GM21786 (cell line): Measurements from ENCODE around the gene SPTSSA.
"Not testable (repeated sequence)": the region's sequence is repeated elsewhere in the genome, so short reads cannot be mapped to it uniquely, and the experiment has no call there.

Experiments
- ATAC-seq: cut with Tn5 transposase; IDR thresholded peaks from one replicate; pipeline ENCODE4 v1.9.1; 2021; ENCODE audit not compliant: unreplicated experiment

The SPTSSA gene

DNA sequence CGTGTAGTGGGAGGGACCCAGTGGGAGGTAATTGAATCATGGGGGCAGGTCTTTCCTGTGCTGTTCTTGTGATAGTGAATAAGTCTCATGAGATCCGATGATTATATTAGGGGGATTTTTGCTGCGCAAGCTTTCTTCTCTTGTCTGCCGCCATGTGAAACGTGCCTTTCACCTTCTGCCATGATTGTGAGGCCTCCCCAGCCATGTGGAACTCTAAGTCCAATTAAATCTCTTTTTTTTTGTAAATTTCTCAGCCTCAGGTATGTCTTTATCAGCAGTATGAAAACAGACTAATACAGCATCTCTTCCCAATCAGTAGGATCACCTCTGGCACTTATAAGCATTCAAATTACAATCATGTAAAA, 34.0 kb downstream of the SPTSSA start:
- not testable (repeated sequence) for ATAC-seq

DNA sequence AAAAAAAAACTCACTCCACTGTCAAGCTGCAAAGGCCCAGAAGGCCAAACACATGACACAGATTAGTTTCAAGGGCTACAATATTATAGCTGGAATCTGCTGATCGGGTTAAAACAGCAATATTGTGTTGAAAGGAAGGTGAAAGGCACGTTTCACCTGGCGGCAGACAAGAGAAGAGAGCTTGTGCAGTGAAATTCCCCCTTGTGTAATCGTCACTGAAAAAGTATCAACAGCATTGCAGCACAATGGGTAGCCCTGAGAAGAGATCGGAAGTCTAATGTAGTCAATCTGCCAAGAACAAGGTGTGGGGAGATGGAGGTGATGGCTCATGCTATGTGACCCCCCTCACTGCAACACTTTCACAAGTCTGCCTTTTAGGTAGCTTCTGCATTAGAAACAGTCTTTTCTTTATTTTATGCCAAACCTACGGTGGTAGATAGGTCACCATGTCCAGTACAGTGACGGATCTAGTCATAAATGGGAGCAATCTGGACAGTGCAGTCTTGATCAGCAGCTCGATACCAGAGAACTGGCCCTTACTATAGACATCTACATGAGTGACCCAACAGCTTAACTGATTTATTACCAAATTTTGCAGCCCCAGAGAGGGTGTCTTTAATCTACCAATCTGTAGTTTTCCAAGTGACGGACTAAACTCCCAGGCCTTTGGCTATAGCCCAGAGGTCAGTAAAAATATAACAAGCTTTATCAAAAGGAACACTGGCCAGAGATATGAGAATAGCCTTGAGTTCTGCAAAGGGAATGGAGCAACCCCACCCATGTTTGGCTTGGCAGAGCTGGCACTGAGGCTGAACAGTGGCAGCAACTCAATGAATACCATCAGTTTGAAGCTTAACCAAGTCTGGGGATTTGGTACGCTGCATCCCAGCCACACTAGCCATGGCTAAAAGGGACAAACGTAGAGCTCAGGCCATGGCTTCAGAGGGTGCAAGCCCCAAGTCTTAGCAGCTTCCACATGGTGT, 35.4 kb downstream of the SPTSSA start:
- no peak for ATAC-seq

DNA sequence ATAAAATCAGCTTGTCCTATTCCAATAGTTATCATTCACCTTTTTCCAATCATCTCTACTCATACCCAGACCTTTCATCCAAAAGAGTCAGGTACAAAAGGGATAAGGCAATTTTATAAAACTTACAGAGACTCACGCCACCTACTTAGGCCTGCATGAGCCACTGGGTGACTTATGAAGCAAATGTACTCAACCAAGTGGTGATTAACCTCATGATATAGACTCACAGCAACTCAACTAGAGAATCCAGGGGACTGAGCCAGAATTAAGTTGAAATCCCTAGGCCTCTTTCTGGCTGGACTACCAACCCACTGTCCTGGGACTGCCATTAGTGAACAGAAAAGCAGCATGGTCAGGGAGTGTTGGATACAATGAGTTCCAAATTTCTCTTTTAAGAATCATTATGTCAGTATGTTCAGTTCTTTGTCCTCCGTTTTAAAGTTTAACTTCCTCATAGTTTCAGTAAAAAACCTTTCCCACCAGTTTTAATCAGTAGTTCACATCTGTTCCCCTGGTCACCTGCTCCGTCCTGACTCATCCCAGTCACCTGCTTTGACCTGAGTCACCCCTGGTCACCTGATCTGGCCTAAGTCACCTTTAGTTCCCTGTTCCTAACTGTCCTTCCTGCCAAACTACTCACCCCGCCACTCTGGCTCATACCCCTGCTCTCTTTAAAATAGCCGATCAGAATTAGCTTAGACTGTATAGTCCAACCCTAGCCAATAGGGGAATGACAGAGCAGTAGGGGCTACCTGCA, 36.8 kb downstream of the SPTSSA start:
- ATAC-seq = no peak

DNA sequence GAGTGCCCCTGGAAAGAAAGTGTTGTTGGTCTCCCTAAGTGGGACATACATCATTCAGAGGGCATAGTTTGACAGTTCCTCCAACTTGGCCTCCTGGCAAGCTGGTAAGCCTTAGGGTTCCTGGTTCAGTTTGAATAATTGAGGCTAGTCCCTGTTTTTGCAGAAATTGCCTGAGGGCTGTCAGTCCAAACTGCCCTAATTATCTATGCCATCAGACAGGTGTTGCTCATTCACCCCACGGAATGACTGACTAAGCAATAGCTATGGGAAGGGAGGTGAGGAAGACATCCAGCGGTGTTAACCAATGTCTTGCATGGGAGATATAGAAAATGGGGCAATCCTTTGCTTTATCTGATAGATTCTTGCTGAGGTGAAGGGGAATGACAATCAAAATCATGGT, 37.6 kb downstream of the SPTSSA start:
- no peak for ATAC-seq

DNA sequence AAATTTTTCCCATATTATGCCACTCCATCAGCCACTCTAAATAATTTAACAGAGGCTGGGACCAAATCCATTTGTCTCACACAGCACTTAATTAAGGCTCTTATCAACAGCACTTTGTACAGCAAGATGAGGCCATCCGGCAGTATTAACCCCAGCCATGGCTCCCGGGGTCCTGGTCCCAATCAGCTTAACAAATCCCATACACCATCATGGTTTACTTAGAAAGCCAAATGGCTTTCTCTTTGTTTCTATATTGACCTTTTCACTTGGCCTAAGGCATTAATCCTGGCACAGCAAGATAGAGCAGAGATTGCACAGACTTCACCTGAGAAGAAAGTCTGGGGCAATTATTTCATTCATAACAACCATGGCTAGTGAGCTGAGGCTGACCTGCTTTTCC, 38.6 kb downstream of the SPTSSA start:
- ATAC-seq = no peak

DNA sequence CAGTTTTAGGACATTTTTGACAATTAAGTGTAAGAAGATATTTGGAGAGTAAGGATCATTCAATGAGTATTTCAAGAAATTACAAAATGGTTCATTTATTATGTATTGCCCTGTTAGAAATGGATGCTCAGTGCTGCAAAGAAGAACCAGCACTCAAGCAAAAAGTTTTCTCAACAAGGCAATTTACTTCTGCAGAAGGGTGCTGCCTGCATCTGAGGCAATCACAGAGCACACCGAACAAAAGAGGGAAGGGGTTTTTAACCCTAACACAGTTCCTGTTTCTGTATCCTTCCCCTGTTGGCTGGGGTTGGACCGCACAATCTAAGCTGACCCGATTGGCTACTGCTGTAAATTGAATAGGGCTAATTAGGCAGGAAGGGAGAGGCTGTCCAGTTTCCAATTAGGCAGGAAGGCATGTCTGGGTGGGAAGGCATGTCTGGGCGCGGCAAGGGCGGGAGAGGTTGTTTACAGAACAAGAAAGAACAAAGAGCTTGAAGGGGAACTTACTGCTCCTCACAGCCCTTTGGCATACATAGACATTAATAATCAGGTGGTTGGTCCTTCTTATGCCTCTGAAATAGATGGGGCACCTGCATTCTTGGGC, 41.4 kb downstream of the SPTSSA start:
- ATAC-seq = no peak

DNA sequence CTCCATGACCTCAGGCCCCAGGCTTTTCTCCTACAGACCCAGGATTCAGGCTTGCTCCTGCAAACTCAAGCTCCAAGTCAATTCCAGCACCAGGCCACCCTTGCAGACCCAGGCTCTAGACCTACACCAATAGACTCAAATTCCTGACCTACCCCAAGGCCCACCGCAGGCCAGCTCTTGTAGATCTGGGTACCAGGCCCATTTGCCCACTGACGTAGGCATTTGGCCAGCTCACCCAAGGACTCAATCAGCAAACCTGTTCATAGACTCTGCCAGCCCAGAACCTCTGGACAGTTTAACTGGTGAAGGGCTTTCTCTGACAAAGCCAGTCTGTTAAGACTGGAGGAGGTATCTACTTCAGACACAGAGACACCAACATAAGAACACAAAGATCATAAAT, 52.3 kb downstream of the SPTSSA start:
- no peak for ATAC-seq

DNA sequence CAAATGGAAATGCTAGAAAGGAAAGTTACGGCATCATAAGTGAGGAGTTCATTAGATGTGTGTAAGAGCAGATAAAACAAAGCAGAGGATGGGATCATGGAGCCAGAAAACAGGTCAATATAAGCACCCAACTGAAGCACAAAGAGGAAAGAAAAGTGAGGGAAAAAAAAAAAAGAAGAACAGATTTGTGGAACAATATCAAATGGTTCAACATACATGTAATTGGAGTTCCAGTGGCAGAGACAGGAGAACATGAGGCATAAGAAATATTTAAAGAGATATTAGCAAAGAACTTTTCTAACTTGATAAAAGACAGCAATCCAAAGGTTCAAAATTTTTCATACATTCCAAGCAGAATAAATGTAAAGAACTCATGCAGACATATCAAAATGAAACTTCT, 54.1 kb downstream of the SPTSSA start:
- ATAC-seq = no peak

DNA sequence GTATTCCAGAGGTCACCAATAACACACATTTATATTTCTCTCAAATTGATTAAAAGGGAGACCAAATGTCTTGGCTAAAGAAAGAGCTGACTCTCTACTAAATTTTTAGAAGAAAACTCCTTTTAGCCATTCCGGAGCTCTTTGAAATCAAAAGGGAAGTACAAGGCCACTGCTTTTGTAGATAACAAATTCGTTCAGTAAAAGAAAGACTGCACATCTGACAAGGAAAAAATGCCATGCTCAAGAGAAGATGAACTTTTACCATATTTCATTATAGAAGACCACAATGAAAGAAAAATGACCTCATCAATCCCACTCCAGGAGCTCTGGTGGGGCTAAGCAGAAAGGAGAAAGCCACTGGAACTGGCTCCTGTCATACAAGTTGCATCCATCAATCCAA, 57.6 kb downstream of the SPTSSA start:
- no peak for ATAC-seq

DNA sequence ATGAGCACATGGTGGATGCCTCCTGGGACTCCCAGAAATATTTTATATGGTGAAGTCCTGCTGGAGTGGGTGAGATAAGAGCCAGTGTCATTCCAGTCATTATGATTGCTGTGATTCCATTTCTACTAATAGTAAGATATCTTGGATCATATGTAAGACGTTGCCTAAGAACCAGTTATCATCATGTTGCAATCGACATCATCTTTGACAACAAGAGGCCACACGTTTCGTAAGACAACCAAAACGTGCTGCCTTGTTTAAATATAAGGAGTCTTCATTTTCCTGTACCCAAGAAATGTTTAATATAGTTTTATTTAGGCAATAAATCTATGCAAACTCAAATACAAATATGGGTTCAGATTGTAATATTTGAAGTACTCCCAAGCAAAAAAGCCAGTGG, 58.4 kb downstream of the SPTSSA start:
- no peak for ATAC-seq

DNA sequence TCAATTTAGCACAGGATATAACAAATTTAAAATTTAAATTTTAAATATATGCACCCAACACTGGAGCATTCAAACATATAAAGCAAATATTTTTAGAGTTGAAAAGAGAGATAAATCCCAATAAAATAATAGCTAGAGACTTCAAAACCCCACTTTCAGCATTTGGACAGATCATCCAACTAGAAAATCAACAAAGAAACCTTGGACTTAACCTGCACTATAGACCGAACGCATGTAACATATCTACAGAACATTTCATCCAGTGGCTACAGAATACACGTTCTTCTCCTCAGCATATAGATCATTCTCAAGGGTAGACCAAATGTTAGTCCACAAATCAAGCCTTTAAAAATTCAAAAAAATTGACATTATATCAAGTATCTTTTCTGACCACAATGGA, 64.0 kb downstream of the SPTSSA start:
- ATAC-seq = no peak

DNA sequence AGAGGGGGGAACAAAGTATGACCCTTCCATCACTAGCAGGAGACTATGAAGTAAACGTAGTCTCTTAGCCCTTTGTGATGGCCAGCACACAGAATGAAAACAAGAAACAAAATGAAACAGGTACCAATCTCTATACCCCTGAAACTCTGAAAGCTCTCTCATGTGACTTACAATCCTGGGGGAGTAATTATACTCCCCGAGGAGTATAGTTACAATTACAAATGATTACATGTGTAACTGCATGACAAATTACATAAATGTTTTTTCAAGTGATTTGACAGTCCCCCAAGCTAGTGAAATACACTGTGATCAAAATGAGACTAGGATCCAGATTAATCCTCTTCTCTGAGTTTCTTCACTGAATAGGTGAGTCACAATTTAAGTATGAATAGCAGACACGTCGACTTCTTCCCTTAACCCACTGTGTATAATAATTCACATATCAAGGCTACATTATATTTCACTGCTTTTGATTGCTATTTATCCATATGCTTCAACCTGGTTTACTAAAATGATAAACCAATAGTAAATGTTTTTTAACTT, 74.0 kb downstream of the SPTSSA start:
- no peak for ATAC-seq

DNA sequence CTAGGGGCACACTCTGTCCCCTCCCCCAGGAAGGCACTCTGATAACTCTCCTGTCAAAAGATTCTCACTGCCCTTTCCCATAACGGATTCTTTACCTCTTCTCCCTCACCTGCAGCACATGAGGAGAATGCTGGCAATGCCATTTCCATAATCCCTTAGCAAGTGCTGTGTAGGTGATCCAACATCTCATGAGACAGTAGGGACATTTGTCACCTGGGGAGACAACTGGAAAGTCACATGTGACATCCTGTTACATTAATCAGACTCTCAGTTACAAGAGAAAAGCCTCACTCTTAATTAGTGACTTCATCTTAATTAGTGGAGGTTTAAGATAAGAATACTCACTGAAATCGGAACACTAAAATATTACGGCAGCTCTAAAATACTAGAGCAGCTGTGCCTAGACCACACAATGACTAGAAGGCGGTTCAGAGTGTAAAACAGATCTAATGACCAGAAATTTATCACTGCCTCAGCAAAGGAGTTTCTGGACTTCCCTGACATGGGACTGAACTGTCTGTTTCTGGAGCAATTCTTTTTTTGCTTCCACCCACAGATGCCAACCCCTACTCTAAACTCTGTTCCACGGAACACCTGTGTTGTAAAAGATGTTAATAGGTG, 75.1 kb downstream of the SPTSSA start:
- no peak for ATAC-seq

DNA sequence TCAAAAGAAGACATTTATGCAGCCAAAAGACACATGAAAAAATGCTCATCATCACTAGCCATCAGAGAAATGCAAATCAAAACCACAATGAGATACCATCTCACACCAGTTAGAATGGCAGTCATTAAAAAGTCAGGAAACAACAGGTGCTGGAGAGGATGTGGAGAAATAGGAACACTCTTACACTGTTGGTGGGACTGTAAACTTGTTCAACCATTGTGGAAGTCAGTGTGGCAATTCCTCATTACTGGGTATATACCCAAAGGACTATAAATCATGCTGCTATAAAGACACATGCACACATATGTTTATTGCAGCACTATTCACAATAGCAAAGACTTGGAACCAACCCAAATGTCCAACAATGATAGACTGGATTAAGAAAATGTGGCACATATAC, 76.2 kb downstream of the SPTSSA start:
- ATAC-seq = not testable (repeated sequence)

DNA sequence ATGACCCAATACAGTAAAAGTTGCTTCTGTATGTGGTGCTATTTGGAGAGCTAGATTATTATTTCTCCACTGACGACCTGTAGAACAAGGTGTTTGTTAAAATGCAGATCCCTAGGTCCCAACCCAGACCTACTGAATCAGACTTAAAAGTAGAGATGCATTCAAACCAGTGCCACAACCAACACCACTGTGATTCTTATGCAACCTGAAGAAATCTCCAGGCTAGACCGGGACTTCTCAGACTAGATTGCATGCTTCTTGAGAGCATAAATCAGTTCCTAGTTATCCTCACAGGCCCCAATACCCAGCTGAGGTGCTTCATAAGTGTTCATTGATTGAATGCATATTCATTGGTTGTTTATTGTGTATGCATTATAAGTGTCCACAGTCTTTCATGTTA, 78.2 kb downstream of the SPTSSA start:
- ATAC-seq = no peak
